Dedifferentiated amniotic fluid mesenchymal stem cell (primary cell): ENCODE results near the gene RASGRP2.

Experiments
- DNase-seq: peaks from one replicate; pipeline ENCODE4 v3.0.0-alpha.2; 2016; ENCODE audit errors: extremely low spot score

RASGRP2 gene

GRCh38 chr11:64757549-64758329 lies 13.8 kb upstream of the RASGRP2 start:
- DNase-seq: no peak

- no peak for DNase-seq
Observed at GRCh38 chr11:64755681-64756361, 11.9 kb upstream of the RASGRP2 start.

- no peak for DNase-seq
Observed at GRCh38 chr11:64754919-64755662, 11.1 kb upstream of the RASGRP2 start.

DNA sequence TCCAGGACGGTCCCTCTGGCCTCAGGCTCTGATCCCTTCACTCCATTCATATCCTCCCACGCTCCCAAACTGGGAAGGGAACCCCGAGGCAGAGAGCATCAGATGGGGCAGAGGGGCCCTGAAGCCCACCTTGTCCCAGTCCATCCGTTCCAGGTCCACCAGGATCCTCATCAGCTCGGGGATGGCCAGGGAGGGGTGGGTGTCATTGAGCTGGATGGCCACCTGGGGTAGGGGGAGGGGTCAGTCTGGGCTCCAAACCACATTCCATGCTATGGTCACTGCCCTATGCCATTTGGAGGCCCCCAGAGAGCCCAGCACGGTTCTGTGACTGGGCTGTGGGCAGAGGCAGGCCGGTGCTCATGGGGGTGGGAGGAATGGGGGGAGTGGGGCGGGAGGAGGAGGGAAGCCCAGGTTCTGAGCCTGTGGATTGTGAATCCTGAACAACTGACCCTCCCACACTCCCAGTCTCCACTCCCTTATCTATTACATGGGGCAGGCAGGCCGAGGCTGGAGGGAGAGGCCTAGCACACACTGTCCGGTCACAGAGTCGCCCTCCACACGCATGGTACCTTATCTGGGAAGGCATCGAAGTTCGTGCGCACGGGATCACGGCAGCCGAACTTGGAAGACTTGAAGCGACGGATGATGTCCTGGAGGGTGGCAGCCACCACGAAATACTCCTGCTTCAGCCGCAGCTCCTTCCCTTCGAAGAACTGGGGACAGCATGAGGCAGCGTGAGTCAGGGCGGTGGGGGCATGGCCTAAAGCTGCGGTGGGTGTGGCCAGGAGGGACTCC lies 10.4 kb upstream of the RASGRP2 start:
- DNase-seq: no peak

GRCh38 chr11:64753380-64754123 lies 9.6 kb upstream of the RASGRP2 start:
- DNase-seq: no peak

- DNase-seq: no peak
Observed at GRCh38 chr11:64753019-64753379, 9.1 kb upstream of the RASGRP2 start.

GRCh38 chr11:64752175-64752970 lies 8.4 kb upstream of the RASGRP2 start:
- DNase-seq: no peak

DNA sequence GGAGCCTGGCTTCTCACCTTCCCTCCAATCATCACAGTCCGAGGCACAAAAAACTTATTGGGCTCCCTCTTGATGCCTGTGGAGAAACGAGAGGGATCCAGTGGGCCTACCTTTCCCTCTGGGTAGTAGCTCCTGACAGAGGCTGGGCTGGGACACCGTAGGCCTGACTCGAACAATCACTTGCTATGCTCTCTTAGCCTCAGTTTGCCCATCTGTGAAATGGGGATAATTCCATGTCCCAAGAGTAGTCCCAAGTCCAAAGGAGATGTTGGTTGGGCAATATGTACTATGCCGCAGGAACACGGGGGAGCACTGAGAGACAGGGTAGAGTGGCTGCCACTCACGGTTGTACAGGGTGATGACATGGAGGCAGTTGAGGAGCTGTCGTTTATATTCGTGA lies 7.6 kb upstream of the RASGRP2 start:
- no peak for DNase-seq

DNA sequence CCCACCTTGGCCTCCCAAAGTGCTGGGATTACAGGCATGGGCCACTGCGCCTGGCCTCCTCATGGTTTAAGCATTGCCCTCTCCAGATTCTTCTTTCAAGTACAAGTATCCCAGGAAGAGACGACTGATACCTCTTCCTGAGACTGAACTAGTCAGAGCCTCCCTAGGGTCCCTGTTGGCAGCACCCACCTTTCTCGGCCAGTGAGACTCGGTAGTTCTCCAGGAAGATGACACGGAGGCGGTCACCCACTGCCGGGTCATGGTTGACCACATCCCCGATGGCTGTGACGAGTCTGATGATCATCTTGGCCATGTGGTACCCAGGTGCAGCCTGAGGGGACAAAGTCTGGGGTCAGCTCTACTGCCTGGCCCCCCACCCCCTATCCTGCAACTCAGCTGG lies 7.2 kb upstream of the RASGRP2 start:
- DNase-seq: no peak

GRCh38 chr11:64750361-64751054 lies 6.6 kb upstream of the RASGRP2 start:
- no peak for DNase-seq

- DNase-seq: peak; percentile 37
Observed at GRCh38 chr11:64747961-64748665, 4.2 kb upstream of the RASGRP2 start.

GRCh38 chr11:64746486-64746885 lies 2.5 kb upstream of the RASGRP2 start:
- no peak for DNase-seq

- DNase-seq: no peak
Observed at GRCh38 chr11:64745521-64746328, 1.8 kb upstream of the RASGRP2 start.

- DNase-seq: no peak
Observed at GRCh38 chr11:64745189-64745520, 1.2 kb upstream of the RASGRP2 start.

- DNase-seq: no peak
Observed at GRCh38 chr11:64744544-64745188, 724 bp upstream of the RASGRP2 start.

DNA sequence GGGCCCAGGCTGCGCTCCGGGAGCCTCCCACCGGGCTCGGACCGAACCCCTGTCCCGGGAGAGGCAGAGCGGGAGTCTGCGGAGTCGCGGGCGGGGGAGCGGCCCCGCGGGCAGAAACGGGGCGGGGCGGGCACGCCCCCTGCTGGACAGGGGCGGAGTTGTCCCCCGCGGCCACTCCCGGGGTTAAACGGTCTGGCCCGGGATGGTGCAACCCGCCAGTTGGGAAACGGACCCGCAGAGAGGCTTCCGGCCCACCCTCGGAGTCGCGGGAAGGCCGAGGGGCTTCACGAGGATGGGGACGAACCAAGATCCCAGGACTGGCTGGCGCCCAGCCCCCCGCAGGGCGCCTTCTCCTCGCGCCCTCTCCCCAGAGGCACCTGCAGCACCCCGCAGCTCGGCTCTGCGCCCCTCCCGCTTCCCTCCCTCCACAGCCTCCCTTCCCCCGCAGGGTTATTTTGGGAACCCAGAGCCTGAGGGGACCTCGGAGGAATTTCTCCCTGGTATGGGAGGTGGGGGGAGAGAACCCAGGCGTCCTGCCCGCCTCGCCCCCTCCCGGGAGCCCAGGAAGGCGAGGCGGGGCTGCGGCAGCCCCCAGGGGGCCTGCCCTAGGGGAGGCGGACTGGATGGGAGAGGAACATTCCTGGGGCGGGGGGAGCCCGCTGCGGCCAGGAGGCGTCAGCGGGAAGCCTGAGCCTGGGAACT lies 902 bp downstream of the RASGRP2 start:
- DNase-seq: no peak
